ENCODE measurements around the gene MUCL1.
"Not testable (repeated sequence)": the region's sequence is repeated elsewhere in the genome, so short reads cannot be mapped to it uniquely, and the experiment has no call there.

Gene MUCL1

GRCh38 chr12:54853933-54854538, at the start of gene MUCL1:
Gene MUCL1, plus strand, starts transcription at chr12:54854516. Its CDS starts 67 bp downstream, at chr12:54854583.
- DNase-seq (ENCODE audit: low spot score), result peak; percentile 63

DNA sequence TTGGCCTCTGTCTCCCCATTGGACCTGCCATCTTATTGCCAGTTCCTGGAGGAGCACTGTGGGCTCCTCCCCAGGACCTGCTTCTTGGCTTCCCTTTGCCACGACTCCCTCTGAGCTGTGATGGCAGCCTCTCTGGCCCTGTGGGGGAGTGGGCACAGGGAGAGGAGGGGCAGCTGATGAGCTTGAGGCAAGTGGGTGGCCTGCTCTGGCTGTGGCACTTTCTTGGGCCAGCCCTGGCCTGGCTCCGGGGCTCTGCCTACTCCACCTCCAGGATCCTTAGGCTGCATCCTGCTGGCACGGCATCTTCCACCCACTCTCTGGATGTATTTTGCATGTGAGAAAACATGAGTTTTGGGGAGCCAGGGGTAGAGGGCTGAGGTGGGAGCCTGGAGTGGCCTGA, 32.6 kb upstream of the MUCL1 start:
- no peak for DNase-seq (ENCODE audit: low spot score)

GRCh38 chr12:54824402-54824801, 29.9 kb upstream of the MUCL1 start:
- no peak for DNase-seq (ENCODE audit: low spot score)

DNA sequence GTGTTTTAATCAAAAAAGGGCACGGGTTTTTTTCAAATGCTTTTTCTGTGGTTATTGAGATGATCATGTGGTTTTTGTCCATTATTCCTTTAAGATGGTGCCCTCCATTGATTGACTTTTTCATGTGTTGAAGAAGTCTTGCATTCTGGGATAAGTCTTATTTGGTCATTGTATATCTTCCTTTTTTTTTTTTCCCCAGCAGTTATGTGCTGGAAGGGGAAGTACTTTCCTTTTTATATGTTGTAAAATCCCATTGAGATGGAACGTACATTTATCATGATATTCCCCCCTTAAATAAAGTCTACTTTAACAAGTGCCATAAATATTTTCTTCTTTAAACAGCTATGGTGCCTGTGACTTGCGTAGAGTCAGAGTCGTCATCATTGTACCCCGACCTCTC, 24.8 kb upstream of the MUCL1 start:
- no peak for DNase-seq (ENCODE audit: low spot score)

GRCh38 chr12:54830199-54830598, 24.1 kb upstream of the MUCL1 start:
- no peak for DNase-seq (ENCODE audit: low spot score)

- DNase-seq (ENCODE audit: low spot score), result no peak
Measured at GRCh38 chr12:54831631-54832030, 22.7 kb upstream of the MUCL1 start.

DNA sequence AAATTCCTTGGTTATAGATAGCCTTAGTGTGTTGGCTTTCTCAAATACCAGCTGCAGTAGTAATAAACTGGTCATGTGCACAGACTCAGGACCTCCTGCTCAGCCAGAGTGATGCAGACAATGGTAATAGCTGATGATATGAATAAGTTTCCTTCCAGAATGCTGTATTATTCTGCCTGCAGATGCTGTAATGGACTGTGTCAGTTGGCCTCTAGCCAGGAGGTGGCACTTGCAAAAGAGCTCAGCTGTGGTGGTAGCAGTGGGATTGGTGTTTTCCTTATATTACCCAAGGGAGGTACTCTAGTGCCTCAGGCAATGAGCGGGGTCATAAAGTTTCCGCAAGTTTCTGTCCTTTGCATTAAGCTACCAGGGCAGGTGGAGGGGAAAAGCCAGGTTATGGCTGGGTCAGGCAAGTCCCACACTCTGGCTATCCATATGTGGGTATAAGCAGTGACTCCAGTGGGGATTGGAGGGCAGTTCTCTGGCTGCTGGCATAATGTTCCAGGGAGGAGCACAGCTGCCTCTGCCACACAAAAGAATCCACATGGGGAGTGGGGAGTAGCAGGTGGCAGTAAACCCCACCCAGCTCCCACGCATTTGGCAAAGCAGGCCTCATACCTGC, 14.0 kb upstream of the MUCL1 start:
- DNase-seq (ENCODE audit: low spot score), result no peak

DNA sequence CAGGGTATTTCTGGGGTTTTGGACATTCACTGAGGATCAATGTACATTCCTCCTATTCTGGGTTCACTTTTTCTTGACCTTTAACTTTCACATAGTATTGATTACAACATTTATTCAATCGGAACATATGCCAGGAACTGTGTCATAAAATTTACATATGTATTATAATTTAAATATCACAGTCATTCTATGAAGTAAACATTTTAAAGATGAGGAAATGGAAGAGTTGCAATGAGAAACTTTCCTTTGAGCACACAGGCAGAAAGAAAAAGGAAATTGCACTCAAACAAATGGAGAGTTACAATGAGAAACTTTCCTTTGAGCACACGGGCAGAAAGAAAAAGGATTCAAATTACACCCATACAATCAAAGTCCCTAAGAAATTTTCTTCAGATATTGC, 3.1 kb downstream of the MUCL1 start:
- DNase-seq (ENCODE audit: low spot score), result no peak

DNA sequence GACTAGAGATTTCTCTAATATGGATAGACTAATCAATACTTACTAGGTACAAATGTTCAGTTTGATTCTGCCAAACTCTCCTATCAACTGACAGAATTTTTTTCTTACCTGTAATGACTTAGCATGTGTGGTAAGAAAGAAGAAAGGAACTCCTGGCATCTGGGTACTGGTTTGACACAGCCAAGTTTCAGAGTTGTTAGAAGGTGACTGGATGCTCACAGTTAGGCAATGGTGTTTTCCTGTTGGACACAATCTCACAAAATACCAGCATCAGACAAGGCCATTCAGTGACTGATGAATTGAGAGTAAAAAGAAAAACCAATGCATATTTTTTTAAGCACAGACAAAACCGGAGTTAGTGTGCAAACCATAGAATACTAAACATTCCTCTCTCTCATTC, 4.2 kb downstream of the MUCL1 start:
- no peak for DNase-seq (ENCODE audit: low spot score)

DNA sequence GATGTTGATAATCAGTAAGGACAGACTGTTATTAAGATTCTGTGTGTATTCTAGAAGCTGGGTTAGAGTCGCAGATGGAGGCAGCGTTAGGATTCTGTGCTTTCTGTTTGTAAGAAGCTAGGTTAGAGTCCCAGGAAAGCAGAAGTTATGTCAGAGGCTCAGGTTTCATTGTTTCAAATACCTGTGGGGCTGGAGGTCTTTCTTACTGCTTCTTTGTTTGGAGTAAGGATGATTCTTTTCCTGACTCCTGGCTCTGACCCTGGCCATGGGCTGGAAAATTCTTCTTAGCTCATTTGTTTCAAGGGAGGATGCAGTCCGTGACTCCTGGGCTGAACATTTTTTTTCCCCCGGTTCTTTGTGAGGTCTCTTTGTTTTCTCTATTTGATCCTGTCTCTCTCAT, 5.2 kb downstream of the MUCL1 start:
- no peak for DNase-seq (ENCODE audit: low spot score)

GRCh38 chr12:54861927-54862326, 7.6 kb downstream of the MUCL1 start:
- no peak for DNase-seq (ENCODE audit: low spot score)

DNA sequence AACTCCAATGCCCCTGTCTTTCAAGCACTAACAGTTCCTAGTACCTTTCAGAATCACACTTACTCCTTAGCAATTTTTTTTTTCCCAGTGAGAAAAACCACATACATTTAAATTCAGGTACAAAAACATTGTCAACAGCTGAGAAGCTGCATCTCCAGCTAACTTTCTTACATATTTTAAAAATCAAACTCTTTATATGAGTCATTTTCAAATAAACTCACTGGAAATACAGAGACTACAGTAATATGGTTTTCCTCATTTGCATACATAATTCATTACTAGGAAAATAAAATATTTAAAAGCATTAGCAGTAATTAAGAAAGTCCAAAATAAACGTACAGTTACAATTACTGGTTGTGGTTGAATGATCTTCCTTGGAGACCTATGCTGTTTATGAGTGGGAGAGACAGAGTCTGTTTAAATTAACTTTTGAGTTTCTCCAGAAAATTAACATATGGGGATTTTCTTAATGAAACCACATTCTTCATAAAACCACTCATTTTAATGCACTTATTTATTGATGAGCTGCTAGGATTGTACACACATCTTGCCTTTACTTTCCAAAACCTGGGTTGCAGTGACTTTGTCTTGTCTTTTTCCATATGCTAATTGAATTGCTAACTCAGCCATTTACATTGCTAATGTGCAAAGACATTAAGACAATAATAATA, 9.8 kb downstream of the MUCL1 start:
- DNase-seq (ENCODE audit: low spot score), result no peak

DNA sequence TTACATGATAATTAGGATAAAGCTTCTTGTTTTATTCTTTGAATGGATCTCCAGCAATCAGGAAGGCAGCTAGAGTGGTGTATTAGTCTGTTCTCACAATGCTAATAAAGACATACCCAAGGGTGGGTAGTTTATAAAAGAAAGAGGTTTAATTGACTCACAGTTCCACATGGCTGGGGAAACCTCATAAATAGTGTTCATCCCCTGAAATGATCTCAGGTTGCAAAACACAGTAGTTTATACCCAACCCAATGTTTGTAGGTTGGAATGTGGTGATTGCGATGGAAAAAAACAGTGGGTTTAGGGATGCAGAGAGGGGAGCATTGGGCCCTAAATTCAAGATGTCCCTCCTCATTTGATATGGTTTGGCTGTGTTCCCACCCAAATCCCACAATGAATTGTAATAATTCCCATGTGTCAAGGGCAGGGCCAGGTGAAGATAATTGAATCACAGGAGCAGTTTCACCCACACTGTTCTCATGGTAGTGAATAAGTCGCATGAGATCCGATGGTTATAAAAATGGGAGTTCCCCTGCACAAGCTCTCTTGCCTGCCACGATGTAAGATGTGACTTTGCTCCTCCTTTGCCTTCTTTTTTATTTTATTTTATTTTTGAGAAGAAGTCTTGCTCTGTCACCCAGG, 11.5 kb downstream of the MUCL1 start:
- DNase-seq (ENCODE audit: low spot score), result no peak

DNA sequence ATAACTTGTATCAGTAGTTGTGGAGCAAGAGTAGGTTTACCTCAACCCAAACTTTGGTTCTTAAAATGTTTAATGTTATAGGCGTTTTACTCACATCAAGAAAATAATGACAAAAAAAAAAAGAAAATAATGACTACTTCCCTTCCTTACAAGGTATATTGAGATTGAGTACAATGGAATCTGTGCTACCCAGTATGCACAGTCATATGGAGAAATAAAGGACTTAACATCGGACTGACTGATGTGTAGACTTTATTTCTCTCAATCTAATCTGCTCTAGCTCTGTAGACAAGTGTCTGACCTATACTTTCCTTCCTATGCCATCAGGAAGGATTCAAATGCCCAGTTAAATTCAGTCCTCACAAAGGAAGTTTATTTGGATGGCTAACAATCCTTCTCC, 14.4 kb downstream of the MUCL1 start:
- DNase-seq (ENCODE audit: low spot score), result no peak

GRCh38 chr12:54870048-54870447, 15.7 kb downstream of the MUCL1 start:
- no peak for DNase-seq (ENCODE audit: low spot score)

DNA sequence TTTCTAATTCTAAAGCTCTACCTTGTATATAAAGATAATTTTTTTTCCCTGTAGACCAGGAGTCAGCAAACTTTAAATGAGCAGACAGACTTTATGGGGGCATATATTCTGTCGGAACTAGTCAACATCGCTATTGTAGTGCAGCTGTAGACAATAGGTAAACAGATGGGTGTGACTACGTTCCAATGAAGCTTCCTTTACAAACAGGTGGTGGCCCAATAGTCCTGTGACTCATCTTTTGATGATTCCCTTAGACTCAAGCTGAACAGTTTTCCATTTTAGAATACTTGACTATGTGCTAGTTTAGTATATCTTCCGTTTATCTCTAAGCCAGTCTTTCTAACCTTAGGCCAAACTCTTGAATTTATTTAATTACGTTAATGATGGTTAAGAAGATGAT, 16.3 kb downstream of the MUCL1 start:
- no peak for DNase-seq (ENCODE audit: low spot score)

GRCh38 chr12:54879150-54879549, 24.8 kb downstream of the MUCL1 start:
- no peak for DNase-seq (ENCODE audit: low spot score)

DNA sequence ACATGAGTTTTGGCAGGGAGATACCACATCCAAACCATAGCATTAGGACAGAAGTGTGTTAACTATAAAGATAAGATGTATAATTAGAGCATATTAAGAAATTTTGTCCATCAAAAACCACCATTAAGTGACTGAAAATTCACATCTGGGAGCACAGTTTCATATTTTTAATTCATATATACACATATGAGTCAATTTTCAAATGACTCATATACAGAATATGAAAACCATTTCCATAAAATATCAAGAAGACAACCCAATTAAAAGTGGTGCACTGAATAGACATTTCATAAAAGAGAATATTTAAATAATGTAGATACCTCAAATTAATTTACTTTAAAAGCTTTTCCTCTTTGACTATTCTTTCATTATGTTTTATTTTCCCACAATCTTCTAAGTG, 25.3 kb downstream of the MUCL1 start:
- DNase-seq (ENCODE audit: low spot score), result no peak

- no peak for DNase-seq (ENCODE audit: low spot score)
Measured at GRCh38 chr12:54882079-54882478, 27.8 kb downstream of the MUCL1 start.

DNA sequence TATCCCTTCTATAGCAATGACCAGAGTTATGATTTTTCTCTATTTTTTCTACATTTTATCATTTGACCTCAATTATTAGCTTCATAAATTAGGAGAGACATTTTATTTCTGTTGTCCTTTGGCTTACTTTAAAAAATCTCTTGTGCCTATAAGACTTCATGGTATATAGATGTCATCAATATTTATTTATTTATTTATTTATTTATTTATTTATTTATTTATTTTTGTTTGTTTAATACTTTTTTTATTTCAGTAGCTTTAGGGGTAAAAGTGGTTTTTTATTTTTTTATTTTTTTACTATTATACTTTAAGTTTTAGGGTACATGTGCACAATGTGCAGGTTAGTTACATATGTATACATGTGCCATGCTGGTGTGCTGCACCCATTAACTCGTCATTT, 28.3 kb downstream of the MUCL1 start:
- DNase-seq (ENCODE audit: low spot score), result not testable (repeated sequence)

- not testable (repeated sequence) for DNase-seq (ENCODE audit: low spot score)
Measured at GRCh38 chr12:54888428-54888827, 34.1 kb downstream of the MUCL1 start.

- DNase-seq (ENCODE audit: low spot score), result no peak
Measured at GRCh38 chr12:54890339-54890738, 36.0 kb downstream of the MUCL1 start.
